ENCODE data around the gene TSBP1.
"Not testable (repeated sequence)": the region's sequence is repeated elsewhere in the genome, so short reads cannot be mapped to it uniquely, and the experiment has no call there.

The TSBP1 gene

GRCh38 chr6:32375739-32376529 lies 4.2 kb upstream of the TSBP1 start:
- no peak for DNase-seq (ENCODE audit: low spot score)

DNA sequence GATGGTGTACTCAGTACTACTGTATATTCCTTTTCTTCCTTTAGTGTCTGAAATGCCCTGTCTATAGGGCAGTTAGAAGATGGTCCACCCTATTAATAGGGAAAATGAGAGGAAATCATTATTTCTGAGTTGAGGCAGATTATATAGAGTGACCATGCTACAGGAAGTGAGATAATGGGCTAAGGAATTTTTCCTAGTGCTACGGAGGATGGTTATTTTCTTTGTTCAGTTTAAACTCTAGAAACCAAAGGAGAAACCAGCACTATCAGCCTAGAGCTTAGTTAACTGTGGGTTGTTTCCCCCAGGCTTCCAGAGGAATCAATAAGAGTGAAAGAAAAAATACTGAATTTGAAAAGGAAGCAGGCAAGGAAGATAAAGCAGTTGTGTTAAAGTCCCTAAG lies 474 bp downstream of the TSBP1 start:
- DNase-seq (ENCODE audit: low spot score) = no peak

- DNase-seq (ENCODE audit: low spot score) = no peak
Observed at GRCh38 chr6:32370505-32370904, 1.2 kb downstream of the TSBP1 start.

DNA sequence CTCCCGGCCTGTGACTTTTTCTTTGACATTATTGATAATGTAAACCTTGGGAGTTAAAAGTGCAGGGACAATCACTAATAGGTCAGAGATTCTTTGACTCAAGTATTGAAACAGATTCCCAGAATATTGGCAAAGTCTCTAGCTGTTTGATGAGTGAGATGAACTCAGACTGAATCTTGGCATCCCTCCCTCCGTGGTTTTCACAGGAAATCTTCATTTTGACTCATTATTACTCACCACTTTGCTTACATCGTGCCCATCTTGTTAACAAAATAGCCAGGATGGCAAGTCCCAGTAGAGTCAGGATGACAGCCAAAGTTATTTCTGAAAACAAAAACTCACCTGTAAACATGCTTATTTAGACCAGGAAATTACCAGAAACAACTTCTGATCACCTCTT lies 2.0 kb downstream of the TSBP1 start:
- DNase-seq (ENCODE audit: low spot score) = no peak

- DNase-seq (ENCODE audit: low spot score) = no peak
Observed at GRCh38 chr6:32367644-32368043, 4.1 kb downstream of the TSBP1 start.

- not testable (repeated sequence) for DNase-seq (ENCODE audit: low spot score)
Observed at GRCh38 chr6:32359225-32359624, 12.5 kb downstream of the TSBP1 start.

GRCh38 chr6:32358548-32358947 lies 13.2 kb downstream of the TSBP1 start:
- DNase-seq (ENCODE audit: low spot score) = not testable (repeated sequence)

DNA sequence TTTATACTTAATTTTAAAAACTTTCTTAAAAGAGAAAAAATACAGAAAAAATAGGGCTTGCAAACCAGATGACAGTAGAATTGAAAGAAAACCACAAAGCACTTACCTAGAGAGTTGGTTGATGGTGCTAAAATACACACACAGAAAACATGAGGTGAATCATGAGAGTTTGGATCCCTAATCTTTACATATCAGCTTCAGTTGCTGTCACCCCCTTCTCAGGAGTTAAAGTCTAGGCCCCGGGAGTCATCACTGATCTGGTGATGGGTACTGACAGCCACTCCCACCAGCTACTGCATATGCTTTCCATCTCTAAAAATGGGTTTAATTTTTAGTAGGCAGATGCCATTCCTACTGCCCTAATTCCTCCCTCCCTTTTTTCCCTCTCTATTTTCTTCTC lies 16.7 kb downstream of the TSBP1 start:
- DNase-seq (ENCODE audit: low spot score) = no peak

GRCh38 chr6:32353348-32353747 lies 18.4 kb downstream of the TSBP1 start:
- no peak for DNase-seq (ENCODE audit: low spot score)

DNA sequence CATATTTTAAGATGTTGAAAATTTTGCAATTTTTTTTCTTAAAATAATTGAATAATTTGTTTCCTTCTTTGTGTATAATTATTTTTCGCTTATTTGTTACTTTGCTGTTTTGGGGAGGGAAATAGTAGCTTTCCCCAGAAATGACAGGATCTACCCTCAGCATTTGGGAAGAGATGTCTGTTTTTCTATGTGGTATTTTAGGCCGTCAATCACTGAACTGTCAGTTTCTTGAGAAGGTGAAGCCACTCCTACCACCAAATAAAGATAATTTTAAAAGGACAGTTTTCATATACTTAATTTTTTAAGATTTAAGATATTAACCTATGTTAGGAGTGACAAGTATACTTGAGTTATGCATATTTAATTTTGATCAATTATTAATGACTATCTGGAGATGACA lies 31.5 kb downstream of the TSBP1 start:
- DNase-seq (ENCODE audit: low spot score) = no peak

DNA sequence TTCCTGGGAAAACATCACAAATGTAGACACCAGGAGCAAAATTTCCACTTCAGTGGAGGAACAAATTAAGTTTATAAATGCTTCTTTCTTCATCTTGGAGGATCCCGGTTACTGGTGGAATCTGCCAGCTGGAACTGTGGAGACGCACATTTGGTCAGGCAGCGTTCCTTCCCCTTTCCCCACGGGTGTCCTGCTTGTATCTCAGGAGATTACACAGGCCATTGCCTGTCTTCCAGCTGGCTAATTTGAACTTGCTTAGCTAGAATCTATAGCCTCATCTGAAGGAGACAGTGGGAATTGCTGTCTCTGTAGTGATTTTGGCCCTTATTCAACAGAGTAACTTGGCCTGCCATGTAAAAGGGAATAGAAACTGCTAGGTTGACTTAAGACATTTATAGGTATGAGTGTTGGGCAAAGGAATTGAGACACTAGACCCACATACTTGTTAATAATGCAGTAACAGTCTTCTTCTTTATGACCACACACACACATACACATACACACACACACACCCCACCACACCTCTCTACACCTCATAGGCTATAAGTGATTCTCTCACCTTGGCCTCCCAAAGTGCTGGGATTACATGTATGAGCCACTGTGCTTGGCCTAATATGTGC lies 34.4 kb downstream of the TSBP1 start:
- no peak for DNase-seq (ENCODE audit: low spot score)

DNA sequence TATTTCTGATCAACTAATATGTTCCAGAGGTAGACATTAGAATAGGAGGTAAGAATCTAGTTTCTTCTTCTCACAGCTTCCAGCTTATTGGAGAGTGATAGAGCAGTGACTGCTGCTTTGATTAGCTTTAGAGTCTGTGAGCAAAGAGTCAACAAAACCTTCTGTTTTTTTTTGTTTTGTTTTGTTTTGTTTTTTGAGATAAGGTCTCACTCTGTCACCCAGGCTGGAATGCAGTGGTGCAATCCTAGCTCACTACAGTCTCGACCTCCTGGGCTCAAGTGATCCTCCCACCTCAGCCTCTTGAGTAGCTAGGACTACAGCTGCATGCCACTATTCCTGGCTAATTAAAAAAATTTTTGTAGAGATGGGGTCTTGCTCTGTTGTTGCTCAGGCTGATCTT lies 39.3 kb downstream of the TSBP1 start:
- no peak for DNase-seq (ENCODE audit: low spot score)

GRCh38 chr6:32329141-32329540 lies 42.6 kb downstream of the TSBP1 start:
- DNase-seq (ENCODE audit: low spot score) = no peak

- DNase-seq (ENCODE audit: low spot score) = no peak
Observed at GRCh38 chr6:32327103-32327502, 44.6 kb downstream of the TSBP1 start.

GRCh38 chr6:32318501-32318900 lies 53.2 kb downstream of the TSBP1 start:
- DNase-seq (ENCODE audit: low spot score) = no peak

GRCh38 chr6:32317541-32317940 lies 54.2 kb downstream of the TSBP1 start:
- DNase-seq (ENCODE audit: low spot score) = no peak

DNA sequence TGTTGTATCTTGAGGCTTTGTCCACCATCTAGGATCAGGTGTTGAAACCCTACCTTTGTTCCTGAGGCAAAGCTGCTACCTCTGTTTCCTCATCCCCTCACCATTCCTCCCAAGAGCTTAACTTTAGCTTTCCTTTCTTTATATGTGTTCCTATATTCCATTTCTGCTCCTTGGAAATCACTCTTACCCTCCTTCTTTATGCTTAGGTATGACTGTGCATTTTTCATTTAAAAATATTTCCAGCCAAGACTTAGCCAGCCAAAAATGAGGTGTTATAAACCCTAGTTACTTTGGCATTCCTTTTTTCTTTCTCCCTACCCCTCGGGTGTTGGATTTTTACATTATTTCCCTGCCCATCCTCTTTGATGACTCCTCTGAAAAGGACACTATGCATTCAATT lies 57.7 kb downstream of the TSBP1 start:
- DNase-seq (ENCODE audit: low spot score) = no peak

DNA sequence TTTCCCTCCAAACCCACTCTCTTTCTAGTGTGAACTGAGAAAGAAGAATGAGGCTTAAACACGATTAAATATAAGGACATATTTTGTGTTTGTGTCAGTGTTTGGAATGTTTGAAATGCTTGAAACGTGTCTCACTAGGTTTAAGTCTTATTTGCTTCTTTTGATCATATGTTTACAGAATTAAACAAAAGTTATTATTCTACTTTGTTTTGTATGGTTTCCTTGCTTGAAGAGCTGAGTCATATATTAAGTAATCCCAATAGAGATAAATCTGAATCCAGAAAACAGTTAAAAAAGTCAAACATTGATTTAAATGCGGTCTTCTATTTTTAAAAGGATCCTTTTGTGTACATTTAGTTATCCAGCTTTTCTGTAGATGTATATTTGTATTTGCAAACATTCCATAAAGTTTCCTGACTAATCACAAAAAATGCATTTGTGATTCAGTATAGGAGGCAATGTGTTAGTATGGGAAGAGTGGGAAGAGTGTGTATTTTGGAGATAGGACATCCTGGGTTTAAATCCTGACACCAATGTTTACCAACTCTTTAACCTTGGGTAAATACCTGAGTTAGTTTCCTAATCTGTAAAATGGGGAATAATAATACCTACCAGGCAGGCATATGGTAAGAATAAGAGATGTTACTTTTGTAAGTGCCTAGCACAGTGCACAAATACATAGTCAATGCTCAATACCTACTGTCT lies 72.9 kb downstream of the TSBP1 start:
- DNase-seq (ENCODE audit: low spot score) = no peak

DNA sequence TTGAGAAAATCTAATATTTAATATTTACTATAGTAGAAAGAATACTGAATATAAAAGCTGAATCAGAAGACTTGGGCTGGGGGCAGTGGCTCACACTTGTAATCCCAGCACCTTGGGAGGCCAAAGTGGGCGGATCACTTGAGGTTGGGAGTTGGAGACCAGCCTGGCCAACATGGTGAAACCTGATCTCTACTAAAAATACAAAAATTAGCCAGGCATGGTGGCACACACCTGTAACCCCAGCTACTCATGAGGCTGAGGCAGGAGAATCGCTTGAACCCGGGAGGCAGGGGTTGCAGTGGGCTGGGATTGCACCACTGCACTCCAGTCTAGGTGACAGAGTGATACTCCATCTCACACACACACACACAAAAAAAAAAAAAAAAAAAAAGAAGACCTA lies 76.7 kb downstream of the TSBP1 start:
- DNase-seq (ENCODE audit: low spot score) = not testable (repeated sequence)

GRCh38 chr6:32294566-32294965 lies 77.1 kb downstream of the TSBP1 start:
- no peak for DNase-seq (ENCODE audit: low spot score)

- no peak for DNase-seq (ENCODE audit: low spot score)
Observed at GRCh38 chr6:32293695-32294094, 78.0 kb downstream of the TSBP1 start.

DNA sequence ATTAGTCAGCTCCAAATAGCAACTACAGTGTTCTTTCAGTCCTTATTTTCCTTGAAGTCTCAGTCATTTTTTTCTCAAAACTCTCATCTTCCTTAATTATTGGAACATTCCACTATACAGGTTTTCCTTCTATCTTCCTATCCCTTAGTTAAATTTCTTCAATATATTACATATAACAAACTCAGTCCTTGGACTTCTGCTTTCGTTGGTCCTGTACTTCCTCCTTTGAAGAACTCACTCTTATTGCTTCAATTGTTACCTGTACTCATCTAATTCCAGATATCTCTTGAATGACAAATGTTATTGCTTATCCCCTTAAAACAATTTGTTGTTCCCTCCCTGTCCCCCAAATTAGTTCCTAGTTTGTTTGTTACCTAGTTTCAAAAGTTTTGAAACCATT lies 80.2 kb downstream of the TSBP1 start:
- DNase-seq (ENCODE audit: low spot score) = no peak

DNA sequence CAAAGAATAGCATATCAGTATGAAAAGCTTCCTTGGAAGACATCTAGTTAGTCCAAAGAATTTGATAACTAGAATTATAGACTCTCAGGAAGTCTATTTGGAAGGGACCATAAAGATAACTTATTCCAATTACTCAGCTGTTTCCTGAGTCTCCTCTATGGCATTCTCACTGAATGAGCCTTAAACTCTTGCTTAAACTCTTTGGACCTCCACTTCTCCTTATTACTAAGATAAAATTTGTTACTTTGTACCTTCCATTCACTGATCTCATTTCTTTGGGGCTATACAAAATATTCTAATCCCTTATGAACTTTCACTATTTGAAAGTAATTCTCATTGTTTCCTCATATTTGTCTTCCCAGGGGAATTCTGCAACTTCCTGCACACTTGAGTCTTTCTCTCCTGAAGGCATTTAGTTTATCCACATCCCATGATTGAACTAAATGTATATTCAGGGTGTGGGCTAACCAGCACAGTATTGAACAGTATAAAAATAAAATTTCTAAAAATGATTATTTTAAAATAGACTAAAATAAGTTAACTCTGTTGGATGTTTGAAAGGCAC lies 80.7 kb downstream of the TSBP1 start:
- DNase-seq (ENCODE audit: low spot score) = no peak
